OCI-LY1 (cell line): ENCODE results near the gene GABRG3.

Experiments used
- EZH2 ChIP-seq: fragments of 200-600 bp; sonication (generic), shearing (Covaris generic); IDR thresholded peaks from 2 replicates; pipeline ENCODE4 v1.8.0; 2017; ENCODE audit warnings: borderline replicate concordance, mixed run types, mild to moderate bottlenecking, antibody characterized with exemption, low read length, moderate library complexity, mixed read lengths
- TF ChIP-seq, protein P1 (sequence below): fragments of 200-600 bp; sonication (generic), shearing (Covaris generic); IDR thresholded peaks from 2 replicates; pipeline ENCODE4 v1.5.1; 2017; ENCODE audit warnings: mild to moderate bottlenecking, antibody characterized with exemption, low read length, moderate library complexity, mixed read lengths

DNA sequence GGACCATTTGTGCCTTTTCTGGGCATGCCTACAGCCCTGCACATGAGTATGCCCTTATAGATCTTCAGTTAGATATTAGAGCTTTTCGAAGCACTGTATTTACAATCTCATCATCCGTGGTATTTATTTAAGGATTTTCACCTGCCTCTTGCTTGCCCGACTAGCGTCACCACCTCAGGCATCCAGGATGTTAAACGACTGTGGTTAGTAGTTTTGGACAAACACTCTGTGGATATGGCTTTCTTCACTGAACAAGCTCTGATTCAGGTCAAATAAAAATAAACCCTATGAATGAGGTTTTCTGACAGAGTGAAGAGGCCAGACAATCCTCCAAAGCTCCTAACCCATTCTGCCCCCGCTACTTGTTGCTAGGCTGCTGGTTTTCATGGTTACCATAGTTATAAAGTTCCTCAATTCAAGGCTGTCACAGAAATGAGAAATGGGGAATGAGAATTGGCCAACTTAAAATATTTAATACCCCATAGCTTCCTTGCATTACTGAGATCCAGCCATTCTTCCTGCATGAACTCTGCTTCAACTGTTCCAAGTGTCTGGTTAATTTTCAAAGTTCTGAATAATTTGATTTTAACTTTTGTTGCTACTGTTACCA lies 440.1 kb downstream of the GABRG3 start:
- TF ChIP-seq, protein P1, sequence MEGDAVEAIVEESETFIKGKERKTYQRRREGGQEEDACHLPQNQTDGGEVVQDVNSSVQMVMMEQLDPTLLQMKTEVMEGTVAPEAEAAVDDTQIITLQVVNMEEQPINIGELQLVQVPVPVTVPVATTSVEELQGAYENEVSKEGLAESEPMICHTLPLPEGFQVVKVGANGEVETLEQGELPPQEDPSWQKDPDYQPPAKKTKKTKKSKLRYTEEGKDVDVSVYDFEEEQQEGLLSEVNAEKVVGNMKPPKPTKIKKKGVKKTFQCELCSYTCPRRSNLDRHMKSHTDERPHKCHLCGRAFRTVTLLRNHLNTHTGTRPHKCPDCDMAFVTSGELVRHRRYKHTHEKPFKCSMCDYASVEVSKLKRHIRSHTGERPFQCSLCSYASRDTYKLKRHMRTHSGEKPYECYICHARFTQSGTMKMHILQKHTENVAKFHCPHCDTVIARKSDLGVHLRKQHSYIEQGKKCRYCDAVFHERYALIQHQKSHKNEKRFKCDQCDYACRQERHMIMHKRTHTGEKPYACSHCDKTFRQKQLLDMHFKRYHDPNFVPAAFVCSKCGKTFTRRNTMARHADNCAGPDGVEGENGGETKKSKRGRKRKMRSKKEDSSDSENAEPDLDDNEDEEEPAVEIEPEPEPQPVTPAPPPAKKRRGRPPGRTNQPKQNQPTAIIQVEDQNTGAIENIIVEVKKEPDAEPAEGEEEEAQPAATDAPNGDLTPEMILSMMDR: no peak
- no peak for TF ChIP-seq EZH2
